Calu3 (cell line): ENCODE results near the gene VIPR2. TPM values are rescaled to one million over a fixed set of nuclear protein-coding genes. Genes with fewer than 3 reads are reported as not detected.

ENCODE experiments used
- BruUV-seq: library from RNA; stranded (reverse); fragments of 400-500 nt; replicated peaks from 2 replicates; lab custom pipeline; 2021; lab: Mats Ljungman, UMichigan
- CTCF ChIA-PET: fragments of 300-600 bp; sonication (Branson Sonifier 250); formaldehyde crosslinking; loops from one replicate; lab custom pipeline; 2022; ENCODE audit warnings: antibody characterized with exemption; lab: Charles Lee
- DNase-seq: peaks from one replicate; pipeline ENCODE4 v3.0.0; 2022
- H3K27ac Mint-ChIP-seq: one replicate; pipeline ENCODE4 v1.8.0; 2022; ENCODE audit warnings: mixed read lengths; ENCODE audit not compliant: unreplicated experiment
- H3K27me3 Mint-ChIP-seq: one replicate; pipeline ENCODE4 v1.8.0; 2022; ENCODE audit warnings: mixed read lengths; ENCODE audit not compliant: unreplicated experiment
- H3K36me3 Mint-ChIP-seq: one replicate; pipeline ENCODE4 v1.8.0; 2022; ENCODE audit warnings: mild to moderate bottlenecking, moderate library complexity, mixed read lengths; ENCODE audit not compliant: insufficient read depth, unreplicated experiment
- H3K4me1 Mint-ChIP-seq: one replicate; pipeline ENCODE4 v1.8.0; 2022; ENCODE audit warnings: mild to moderate bottlenecking, low read depth, mixed read lengths; ENCODE audit not compliant: unreplicated experiment
- H3K4me3 Mint-ChIP-seq: one replicate; pipeline ENCODE4 v1.8.0; 2022; ENCODE audit warnings: mild to moderate bottlenecking, low read depth, moderate library complexity, mixed read lengths; ENCODE audit not compliant: unreplicated experiment
- H3K9me3 Mint-ChIP-seq: one replicate; pipeline ENCODE4 v1.8.0; 2022; ENCODE audit warnings: low read depth, mixed read lengths; ENCODE audit not compliant: unreplicated experiment
- intact Hi-C: fragments of 100-400 bp; cut with micrococcal nuclease; formaldehyde crosslinking; loops from one replicate; pipeline ENCODE4 v1.10.0; 2022; ENCODE audit not compliant: unreplicated experiment
- total RNA-seq: library from RNA; stranded (reverse); gene quantifications from 2 replicates; pipeline ENCODE4 v1.2.3, GENCODE V29; 2022
- TF ChIP-seq, protein P1 (sequence below): fragments of 200-600 bp; IDR thresholded peaks from one replicate; pipeline ENCODE4 v1.8.0; 2022; ENCODE audit warnings: antibody characterized with exemption; ENCODE audit not compliant: unreplicated experiment

The VIPR2 gene
- total RNA-seq, 1 experiment from 2014 or later, result not detected

DNA sequence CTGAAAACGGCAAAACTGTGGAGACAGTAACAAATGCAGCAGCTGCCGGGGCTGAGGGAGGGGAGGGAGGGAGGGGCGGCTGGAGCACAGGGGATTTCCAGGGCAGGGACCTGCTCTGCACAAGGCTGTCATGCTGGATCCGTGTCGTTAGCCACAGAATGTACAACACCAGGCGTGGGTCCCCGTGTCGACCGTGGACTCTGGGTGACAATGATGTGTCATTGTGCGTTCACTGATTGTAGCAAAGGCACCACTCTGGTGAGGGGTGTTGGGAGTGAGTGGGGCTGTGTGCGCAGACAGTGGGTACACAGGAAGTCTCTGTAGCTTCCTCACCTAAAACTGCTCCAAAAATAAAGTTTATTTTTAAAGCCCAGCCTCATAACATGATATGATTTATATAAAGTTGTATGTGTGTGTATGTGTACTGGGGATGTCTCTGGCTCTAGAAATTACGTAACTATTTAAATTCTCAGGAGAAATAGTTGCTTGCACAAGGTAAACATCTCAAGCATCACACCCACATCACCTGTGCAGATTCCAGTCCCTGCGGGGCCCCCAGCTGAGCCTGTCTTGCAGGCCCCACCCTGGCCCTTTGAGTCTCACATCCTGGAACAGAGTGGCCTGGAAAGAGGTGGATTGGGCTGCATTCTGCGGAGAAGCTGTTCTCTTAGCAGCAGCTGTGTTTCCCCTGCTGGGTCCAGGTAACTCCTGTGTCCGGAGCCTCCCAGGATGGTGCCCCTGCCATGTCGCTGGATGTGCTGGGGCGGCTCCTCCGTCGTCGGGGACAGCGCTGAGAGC, 152.6 kb downstream of the VIPR2 start:
- Mint-ChIP-seq H3K4me1 (no peaks in the 10 kb centered on the region), H3K36me3 (no peaks in the 10 kb centered on the region), H3K4me3 (no peak overlapping the region), H3K27me3 (peaks cover 12% of the 10 kb centered on the region), H3K27ac (no peak overlapping the region), H3K9me3 (peaks cover 2% of the 10 kb centered on the region)
- TF ChIP-seq, protein P1, sequence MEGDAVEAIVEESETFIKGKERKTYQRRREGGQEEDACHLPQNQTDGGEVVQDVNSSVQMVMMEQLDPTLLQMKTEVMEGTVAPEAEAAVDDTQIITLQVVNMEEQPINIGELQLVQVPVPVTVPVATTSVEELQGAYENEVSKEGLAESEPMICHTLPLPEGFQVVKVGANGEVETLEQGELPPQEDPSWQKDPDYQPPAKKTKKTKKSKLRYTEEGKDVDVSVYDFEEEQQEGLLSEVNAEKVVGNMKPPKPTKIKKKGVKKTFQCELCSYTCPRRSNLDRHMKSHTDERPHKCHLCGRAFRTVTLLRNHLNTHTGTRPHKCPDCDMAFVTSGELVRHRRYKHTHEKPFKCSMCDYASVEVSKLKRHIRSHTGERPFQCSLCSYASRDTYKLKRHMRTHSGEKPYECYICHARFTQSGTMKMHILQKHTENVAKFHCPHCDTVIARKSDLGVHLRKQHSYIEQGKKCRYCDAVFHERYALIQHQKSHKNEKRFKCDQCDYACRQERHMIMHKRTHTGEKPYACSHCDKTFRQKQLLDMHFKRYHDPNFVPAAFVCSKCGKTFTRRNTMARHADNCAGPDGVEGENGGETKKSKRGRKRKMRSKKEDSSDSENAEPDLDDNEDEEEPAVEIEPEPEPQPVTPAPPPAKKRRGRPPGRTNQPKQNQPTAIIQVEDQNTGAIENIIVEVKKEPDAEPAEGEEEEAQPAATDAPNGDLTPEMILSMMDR, result no peak
- intact Hi-C loops, result no loop called here
- no TSS peak for BruUV-seq
- DNase-seq, result no peak
- CTCF ChIA-PET, result interaction anchor here (0.5 to 0.6 kb wide), 2 partner anchors 64 to 1142 kb away, joined by 3 to 4 read pairs; no protein-coding TSS in a partner anchor

DNA sequence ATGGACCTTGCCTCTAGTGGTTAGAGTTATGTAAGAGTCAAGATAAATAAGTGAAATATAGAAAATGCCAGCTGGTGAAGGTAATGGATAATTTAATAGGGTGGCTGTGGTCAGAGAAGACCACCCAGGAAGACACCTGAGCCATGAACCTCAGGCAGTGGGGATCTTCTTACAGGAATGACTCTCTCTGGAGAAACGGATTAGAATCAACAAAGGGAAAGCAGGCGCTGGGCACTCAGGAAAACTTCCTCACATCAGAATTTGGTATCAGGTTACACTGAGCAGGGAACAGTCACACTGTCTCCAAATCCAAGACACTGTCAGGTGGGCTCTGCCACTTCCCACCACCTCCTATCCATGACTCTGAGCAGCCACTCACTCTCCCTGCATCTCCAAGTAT, 155.7 kb downstream of the VIPR2 start:
- BruUV-seq, result no TSS peak
- H3K27me3 Mint-ChIP-seq, result peaks cover 12% of the 10 kb centered on the region
- TF ChIP-seq, protein P1, result no peak
- H3K27ac Mint-ChIP-seq, result no peak overlapping the region
- H3K9me3 Mint-ChIP-seq, result peaks cover 6% of the 10 kb centered on the region
- no peak for DNase-seq
- no peaks in the 10 kb centered on the region for H3K4me1 Mint-ChIP-seq
- H3K4me3 Mint-ChIP-seq, result no peak overlapping the region
- intact Hi-C loops, result no loop called here
- CTCF ChIA-PET, result no interaction called here
- no peaks in the 10 kb centered on the region for H3K36me3 Mint-ChIP-seq

DNA sequence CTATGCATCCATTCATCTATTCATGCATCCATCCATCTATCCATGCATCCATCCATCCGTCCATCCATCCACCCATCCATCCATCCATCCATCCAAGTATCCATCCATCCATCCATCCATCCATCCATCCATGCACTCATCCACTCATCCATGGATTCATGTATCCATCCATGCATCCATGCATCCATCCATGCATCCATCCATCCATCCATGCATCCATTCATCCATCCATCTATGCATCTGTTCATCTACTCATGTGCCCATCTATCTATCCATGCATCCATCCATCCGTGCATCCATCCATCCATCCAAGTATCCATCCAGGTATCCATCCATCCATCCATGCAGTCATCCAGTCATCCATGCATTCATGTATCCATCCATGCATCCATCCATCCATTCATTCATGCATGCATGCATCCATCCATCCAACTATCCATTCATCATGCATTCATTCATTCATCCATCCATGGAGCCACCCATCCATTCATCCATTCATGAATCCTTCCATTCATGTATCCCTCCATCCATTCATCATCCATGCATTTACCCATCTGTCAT, 156.3 kb downstream of the VIPR2 start:
- H3K27me3 Mint-ChIP-seq, result peaks cover 9% of the 10 kb centered on the region
- CTCF ChIA-PET, result no interaction called here
- no TSS peak for BruUV-seq
- H3K4me1 Mint-ChIP-seq, result no peaks in the 10 kb centered on the region
- H3K4me3 Mint-ChIP-seq, result no peak overlapping the region
- TF ChIP-seq, protein P1, result no peak
- H3K36me3 Mint-ChIP-seq, result no peaks in the 10 kb centered on the region
- intact Hi-C loops, result no loop called here
- peaks cover 6% of the 10 kb centered on the region for H3K9me3 Mint-ChIP-seq
- H3K27ac Mint-ChIP-seq, result no peak overlapping the region
- no peak for DNase-seq

DNA sequence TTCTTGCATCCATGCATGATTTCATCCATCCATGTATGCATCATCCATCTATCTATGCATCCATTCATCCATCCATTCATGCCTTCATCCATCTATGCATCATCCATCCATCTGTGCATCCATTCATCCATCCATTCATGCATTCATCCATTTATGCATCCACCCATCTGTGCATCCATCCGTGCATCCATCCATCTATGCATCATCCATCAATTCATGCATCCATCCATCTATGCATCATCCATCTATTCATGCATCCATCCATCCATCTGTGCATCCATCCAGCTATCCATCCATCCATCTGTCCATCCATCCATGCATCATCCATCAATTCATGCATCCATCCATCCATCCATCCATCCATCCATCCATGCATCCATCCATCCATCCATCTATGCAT, 157.0 kb downstream of the VIPR2 start:
- H3K4me3 Mint-ChIP-seq, result no peak overlapping the region

More for the DNA sequence above, 157.0 kb downstream of the VIPR2 start:
- H3K36me3 Mint-ChIP-seq, result no peaks in the 10 kb centered on the region
- no peaks in the 10 kb centered on the region for H3K4me1 Mint-ChIP-seq
- peaks cover 2% of the 10 kb centered on the region for H3K27me3 Mint-ChIP-seq
- CTCF ChIA-PET, result no interaction called here
- H3K27ac Mint-ChIP-seq, result no peak overlapping the region
- no peak for DNase-seq
- intact Hi-C loops, result no loop called here
- TF ChIP-seq, protein P1, result no peak
- peaks cover 6% of the 10 kb centered on the region for H3K9me3 Mint-ChIP-seq
- no TSS peak for BruUV-seq
